Measurements from ENCODE around the gene DCDC2C. TPM values are rescaled to one million over a fixed set of nuclear protein-coding genes. Genes with fewer than 3 reads are reported as not detected.

Gene DCDC2C
- total RNA-seq, 1 donor from 2014 or later = not detected

- Mint-ChIP-seq H3K27ac (no peak overlapping the region), H3K9me3 (peaks cover 7% of the 10 kb centered on the region), H3K4me1 (no peaks in the 10 kb centered on the region), H3K27me3 (no peaks in the 10 kb centered on the region), H3K36me3 (ENCODE audit: low read depth) (no peaks in the 10 kb centered on the region), H3K4me3 (no peak overlapping the region)
- ATAC-seq (ENCODE audit: low read depth) (no peak), DNase-seq (no peak)
- intact Hi-C loops (cut with micrococcal nuclease) = no loop called here
- ChIA-PET POLR2A (no interaction called here), CTCF (no interaction called here)
- TF ChIP-seq CTCF (IDR thresholded peaks at IDR 0.05) = no peak
These were observed 145.4 kb downstream of the DCDC2C start for GRCh38 chr2:3848776-3849175.

GRCh38 chr2:3849213-3849612 lies 145.8 kb downstream of the DCDC2C start:
- H3K4me3 Mint-ChIP-seq = no peak overlapping the region
- ChIA-PET CTCF (no interaction called here), POLR2A (no interaction called here)
- no peaks in the 10 kb centered on the region for H3K4me1 Mint-ChIP-seq
- H3K27me3 Mint-ChIP-seq = no peaks in the 10 kb centered on the region
- DNase-seq = no peak
- ATAC-seq (ENCODE audit: low read depth) = no peak
- intact Hi-C loops (cut with micrococcal nuclease) = no loop called here
- H3K9me3 Mint-ChIP-seq = peaks cover 7% of the 10 kb centered on the region
- no peaks in the 10 kb centered on the region for H3K36me3 Mint-ChIP-seq (ENCODE audit: low read depth)
- no peak overlapping the region for H3K27ac Mint-ChIP-seq
- no peak for TF ChIP-seq CTCF (IDR thresholded peaks at IDR 0.05)

GRCh38 chr2:3857576-3857975 lies 154.2 kb downstream of the DCDC2C start:
- H3K27ac Mint-ChIP-seq = no peak overlapping the region

GRCh38 chr2:3864943-3865865 lies 161.8 kb downstream of the DCDC2C start:
- no peak for TF ChIP-seq CTCF (IDR thresholded peaks at IDR 0.05)
- ChIA-PET CTCF (no interaction called here), POLR2A (no interaction called here)
- ATAC-seq (ENCODE audit: low read depth) (no peak), DNase-seq (no peak)
- intact Hi-C loops (cut with micrococcal nuclease) = no loop called here
- Mint-ChIP-seq H3K27ac (no peak overlapping the region), H3K9me3 (no peaks in the 10 kb centered on the region), H3K4me3 (no peak overlapping the region), H3K36me3 (ENCODE audit: low read depth) (no peaks in the 10 kb centered on the region), H3K4me1 (no peaks in the 10 kb centered on the region), H3K27me3 (no peaks in the 10 kb centered on the region)

More at GRCh38 chr2:3857576-3857975, 154.2 kb downstream of the DCDC2C start:
- Mint-ChIP-seq H3K4me3 (no peak overlapping the region), H3K4me1 (no peaks in the 10 kb centered on the region), H3K36me3 (ENCODE audit: low read depth) (no peaks in the 10 kb centered on the region), H3K27me3 (no peaks in the 10 kb centered on the region), H3K9me3 (peaks cover 14% of the 10 kb centered on the region)
- ChIA-PET POLR2A (no interaction called here), CTCF (no interaction called here)
- DNase-seq = no peak
- intact Hi-C loops (cut with micrococcal nuclease) = no loop called here
- no peak for TF ChIP-seq CTCF (IDR thresholded peaks at IDR 0.05)
- ATAC-seq (ENCODE audit: low read depth) = no peak

GRCh38 chr2:3867469-3867868 lies 164.1 kb downstream of the DCDC2C start:
- no peak overlapping the region for H3K27ac Mint-ChIP-seq
- TF ChIP-seq CTCF (IDR thresholded peaks at IDR 0.05) = no peak
- ATAC-seq (ENCODE audit: low read depth) (no peak), DNase-seq (no peak)
- intact Hi-C loops (cut with micrococcal nuclease) = no loop called here
- CTCF ChIA-PET = no interaction called here
- H3K9me3 Mint-ChIP-seq = no peaks in the 10 kb centered on the region
- no peaks in the 10 kb centered on the region for H3K36me3 Mint-ChIP-seq (ENCODE audit: low read depth)
- no peaks in the 10 kb centered on the region for H3K4me1 Mint-ChIP-seq
- H3K27me3 Mint-ChIP-seq = no peaks in the 10 kb centered on the region
- H3K4me3 Mint-ChIP-seq = no peak overlapping the region
- POLR2A ChIA-PET = no interaction called here

All from activated B cell treated with CpG ODN at 0.5 μM for 24 hours (primary cell).